ENCODE measurements around the gene POU4F2.

Gene POU4F2, protein sequence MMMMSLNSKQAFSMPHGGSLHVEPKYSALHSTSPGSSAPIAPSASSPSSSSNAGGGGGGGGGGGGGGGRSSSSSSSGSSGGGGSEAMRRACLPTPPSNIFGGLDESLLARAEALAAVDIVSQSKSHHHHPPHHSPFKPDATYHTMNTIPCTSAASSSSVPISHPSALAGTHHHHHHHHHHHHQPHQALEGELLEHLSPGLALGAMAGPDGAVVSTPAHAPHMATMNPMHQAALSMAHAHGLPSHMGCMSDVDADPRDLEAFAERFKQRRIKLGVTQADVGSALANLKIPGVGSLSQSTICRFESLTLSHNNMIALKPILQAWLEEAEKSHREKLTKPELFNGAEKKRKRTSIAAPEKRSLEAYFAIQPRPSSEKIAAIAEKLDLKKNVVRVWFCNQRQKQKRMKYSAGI

DNA sequence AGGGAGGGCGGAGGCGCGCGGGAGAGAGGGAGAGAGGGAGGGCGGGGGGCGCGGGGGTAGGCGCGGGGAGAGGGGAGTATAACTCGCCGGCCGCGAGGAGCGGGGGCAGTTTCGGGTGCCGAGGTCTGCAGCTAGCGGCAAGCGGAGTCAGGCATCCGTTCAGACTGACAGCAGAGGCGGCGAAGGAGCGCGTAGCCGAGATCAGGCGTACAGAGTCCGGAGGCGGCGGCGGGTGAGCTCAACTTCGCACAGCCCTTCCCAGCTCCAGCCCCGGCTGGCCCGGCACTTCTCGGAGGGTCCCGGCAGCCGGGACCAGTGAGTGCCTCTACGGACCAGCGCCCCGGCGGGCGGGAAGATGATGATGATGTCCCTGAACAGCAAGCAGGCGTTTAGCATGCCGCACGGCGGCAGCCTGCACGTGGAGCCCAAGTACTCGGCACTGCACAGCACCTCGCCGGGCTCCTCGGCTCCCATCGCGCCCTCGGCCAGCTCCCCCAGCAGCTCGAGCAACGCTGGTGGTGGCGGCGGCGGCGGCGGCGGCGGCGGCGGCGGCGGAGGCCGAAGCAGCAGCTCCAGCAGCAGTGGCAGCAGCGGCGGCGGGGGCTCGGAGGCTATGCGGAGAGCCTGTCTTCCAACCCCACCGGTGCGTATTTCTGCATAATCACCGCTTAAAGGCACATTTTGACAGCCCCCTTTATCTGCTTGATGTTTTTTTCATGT is at the start of gene POU4F2:
Gene POU4F2 (plus strand): TSS at position 108 of the 720 bp plus-strand sequence. CDS start 248 bp downstream, at position 356.
- no peak for DNase-seq (ENCODE audit: low read depth in 3 of 3)

DNA sequence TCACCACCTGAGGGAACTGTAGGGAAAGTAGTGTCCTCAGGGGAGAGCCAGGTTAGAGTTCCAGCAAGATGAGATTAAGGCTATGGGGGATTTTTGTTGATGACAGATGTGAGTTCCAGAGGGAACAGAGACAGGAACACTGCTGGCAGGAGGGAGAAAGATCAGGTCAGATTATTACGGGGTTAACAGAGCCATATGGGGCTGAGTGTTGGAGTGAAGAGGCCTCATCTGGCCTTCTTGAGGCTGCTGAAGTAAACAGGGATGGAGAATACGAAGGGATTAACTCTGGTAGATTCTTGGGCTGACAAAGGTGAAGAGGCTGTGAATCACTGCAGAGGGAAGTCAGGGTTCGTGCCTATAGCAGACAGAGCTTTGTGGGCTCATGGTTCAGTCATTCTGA is 47.9 kb upstream of the POU4F2 start:
- no peak for DNase-seq (ENCODE audit: low read depth in 3 of 3)

DNA sequence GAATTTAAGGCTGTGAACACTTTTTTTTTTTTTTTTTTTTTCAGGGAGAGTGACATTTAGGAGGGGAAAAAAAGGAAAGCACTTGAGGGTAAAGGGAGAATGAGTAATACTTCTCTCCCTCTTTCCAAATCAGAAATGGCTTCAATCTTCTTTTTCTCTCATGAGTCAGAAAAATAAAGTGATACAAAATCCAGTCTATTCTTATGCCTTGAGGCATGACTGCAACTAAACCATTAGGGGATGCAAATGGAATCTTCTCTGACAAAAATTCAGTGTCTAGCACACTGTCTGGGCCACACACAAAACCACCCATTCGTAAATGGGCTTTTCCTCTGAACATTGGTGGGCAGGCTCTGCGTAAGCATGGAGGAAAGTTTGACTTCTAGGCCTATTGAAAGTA is 46.7 kb upstream of the POU4F2 start:
- DNase-seq (ENCODE audit: low read depth in 3 of 3): no peak

DNA sequence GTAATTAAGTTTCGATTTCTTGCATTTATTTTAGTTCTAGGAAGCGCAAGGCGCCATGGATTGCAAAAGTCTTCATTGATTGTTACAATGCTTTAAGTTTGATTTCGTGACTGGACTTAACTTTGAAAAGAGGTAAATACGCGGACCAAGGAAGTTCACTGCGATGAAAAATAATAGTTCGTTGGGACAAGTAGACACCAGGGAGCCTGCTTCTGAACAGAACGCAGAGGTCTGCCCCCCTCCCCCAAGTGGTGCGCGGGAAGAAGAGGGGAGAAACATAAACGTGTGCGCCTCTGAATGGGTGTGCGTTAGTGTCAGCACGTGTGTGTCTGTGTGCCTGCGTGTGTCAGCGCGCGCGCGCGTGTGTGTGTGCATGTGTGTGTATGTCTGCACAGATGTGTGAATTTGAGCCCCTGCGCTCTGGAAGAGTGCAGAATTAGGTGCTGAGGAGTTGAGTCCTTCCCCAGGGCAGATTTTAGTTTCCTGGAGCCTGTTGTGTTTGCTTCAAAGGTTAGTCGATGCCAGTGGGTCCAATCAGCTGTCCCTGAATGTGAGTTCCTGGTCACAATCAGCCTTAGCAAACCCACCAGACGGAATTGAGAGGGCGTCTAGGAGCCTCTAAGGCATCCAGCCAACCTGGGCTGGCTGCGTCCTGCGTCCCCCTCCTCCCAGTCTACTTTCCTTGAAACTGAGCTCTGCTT is 5.8 kb upstream of the POU4F2 start:
- no peak for DNase-seq (ENCODE audit: low read depth in 3 of 3)

DNA sequence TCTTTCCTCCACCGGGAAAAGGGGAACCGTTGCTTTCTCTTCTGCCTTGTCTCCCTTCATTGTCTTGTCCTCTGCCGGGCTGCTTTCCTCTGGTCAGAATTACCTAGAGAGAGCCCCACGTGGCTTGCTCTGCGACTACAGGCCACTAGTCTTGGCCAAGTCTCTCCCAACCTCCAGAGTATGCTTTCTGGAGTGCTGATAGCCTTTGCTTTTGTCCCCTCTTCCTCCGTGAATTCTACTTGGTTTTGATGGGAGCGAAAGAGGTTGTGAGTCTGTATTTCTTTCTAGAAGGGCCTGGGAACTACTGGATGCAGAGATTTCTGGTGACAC is 5.3 kb upstream of the POU4F2 start:
- DNase-seq (ENCODE audit: low read depth in 3 of 3): no peak

DNA sequence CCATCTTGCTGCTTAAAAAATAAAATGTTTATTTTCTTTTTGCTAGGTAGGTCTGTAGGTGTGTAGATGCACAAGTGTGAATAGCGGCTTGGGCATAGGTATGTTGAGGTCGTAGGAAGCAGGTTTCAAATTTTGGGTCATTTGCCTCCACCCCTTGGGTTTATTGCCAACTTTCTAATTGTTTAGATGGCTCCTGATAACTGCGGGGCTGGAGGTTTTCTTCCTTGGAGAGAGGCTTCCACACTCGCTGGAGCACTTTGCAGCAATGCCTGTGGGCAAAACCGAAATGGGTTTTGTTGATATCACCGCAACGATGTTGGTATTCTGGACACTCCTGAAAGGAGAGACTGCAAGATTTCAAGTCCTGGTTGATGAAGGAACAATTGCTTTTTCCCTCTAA is 3.9 kb upstream of the POU4F2 start:
- DNase-seq (ENCODE audit: low read depth in 3 of 3): no peak

DNA sequence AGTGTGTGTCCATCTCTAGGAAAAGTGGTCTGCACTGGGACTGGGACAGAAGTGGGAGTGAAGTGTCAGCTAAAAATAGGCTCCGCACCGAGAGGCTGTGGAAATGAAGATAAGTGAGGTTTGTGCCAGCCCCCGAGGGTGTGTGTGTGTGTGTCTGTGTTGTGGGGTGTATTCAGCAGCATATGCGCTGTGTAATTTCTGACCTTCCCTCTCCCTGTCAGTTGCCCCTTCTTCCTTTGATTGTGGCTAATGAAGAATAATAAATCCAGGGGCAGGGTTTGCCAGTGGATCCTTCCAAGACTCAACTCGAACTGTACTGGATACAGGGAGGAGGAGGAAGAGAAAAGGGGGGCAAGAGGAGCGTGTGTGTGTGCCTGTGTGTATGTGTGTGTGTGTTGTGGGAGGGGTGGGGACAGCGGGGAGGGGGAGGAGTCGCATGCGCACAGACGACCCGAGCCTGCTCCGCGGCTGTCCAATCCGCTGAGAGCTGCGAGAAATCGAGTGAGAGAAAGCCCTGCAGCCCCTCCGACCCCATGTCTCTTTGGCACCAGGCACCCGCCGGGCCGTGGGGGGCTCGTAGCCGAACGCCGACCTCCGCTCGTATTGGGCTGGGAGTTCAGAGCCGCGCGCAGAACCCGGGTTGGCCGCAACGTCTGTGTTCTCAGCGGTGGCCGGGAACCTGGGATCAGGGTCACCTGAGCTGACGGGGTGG is 916 bp upstream of the POU4F2 start:
- DNase-seq (ENCODE audit: low read depth in 3 of 3): no peak

DNA sequence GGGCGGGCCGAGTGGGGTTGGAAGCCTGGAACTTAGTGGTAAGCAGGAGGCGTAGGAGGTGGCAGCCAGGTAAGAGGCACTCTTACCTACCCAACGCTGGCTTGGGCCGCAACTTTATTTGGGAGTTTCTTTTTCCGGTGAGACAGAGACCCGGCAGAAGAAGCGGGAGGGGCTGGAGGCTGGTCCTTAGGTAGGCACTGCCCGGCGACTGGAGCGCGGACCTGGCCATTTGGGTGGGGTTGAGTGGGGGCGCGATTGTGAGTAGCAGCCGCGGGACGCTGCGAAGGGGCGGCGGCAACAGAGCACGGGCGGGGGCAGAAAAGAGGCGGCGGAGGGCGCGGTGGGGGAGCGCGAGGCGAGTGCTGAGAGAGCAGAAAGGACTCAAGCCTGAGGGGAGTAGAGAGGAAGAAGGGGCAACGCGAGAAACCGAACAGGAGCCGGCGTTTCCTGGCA is 334 bp upstream of the POU4F2 start:
- DNase-seq (ENCODE audit: low read depth in 3 of 3): no peak

DNA sequence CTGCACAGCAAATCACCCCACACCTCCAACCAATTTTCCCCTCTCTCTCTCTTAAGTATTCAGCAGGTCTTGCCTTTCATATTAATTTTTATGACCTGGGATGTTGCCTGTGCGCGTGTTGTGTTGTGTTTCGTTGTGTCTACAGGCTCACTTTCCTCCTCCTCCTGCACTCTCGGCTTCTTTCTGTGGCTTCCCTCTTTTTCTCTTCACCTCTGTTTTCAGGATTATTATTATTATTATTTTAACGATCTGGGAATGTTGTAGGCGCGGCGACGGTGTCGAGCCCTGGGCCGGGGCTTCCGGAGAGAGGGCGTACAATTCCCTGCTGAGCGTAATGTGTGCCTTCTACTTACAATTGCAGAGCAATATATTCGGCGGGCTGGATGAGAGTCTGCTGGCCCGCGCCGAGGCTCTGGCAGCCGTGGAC is 826 bp downstream of the POU4F2 start:
- DNase-seq (ENCODE audit: low read depth in 3 of 3): no peak

DNA sequence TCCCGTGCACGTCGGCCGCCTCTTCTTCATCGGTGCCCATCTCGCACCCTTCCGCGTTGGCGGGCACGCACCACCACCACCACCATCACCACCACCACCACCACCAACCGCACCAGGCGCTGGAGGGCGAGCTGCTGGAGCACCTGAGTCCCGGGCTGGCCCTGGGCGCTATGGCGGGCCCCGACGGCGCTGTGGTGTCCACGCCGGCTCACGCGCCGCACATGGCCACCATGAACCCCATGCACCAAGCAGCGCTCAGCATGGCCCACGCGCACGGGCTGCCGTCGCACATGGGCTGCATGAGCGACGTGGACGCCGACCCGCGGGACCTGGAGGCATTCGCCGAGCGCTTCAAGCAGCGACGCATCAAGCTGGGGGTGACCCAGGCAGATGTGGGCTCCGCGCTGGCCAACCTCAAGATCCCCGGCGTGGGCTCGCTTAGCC is 1.4 kb downstream of the POU4F2 start:
- DNase-seq (ENCODE audit: low read depth in 3 of 3): no peak

DNA sequence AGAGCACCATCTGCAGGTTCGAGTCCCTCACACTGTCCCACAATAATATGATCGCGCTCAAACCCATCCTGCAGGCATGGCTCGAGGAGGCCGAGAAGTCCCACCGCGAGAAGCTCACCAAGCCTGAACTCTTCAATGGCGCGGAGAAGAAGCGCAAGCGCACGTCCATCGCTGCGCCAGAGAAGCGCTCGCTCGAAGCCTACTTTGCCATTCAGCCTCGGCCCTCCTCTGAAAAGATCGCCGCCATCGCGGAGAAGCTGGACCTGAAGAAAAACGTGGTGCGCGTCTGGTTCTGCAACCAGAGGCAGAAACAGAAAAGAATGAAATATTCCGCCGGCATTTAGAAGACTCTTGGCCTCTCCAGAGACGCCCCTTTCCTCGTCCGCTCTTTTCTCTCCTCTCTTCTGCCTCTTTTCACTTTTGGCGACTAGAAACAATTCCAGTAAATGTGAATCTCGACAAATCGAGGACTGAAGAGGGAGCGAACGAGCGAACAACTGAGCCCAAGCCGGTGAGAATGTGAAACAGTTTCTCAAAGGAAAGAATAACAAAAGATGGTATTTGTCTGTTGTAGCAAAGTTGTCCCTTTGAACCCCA is 1.9 kb downstream of the POU4F2 start:
- no peak for DNase-seq (ENCODE audit: low read depth in 3 of 3)

DNA sequence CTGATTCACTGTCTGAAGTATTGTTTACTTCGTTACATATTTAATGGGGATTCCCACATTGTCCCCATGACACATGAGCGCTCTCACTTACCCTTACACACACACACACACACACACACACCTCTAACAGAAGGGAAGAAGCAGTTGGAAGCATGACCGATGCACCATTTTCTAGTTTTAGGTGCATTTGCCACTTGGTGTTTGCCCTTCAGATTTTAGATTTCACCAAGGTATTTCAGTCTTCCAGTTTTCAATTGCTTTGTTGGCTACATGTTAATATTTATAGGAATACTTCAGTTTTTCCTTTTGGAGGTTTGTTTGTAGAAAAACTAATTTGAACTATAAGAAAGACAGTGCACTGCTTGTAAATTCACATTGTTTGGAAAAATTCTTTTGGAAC is 3.1 kb downstream of the POU4F2 start:
- no peak for DNase-seq (ENCODE audit: low read depth in 3 of 3)

DNA sequence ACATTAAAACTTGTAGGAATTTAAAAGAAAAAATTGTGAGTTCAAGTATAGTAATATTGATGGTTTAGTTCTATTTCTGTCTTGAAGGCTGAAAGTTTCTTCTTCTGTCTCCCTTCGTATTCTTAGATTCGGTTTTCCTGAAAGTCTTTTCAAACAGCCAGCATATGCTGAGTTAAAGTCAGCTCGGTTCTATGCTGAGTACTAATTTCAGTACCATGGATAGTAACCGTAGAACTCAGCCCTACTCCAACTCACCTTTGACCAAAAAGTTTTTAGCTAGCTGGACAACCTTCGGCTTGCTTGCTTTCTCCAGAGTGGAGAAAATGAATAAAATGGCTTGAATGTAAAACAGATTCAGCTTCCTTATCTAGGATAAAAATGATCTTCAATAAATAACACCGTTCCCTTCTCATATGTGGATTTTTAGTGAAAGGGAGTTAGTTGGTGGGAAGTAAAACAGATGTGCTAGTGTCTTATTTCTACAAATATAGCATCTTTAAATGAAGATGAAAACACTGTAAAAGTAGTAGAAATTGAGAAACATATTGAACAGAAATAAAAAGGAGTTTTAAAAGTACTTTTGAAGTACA is 5.2 kb downstream of the POU4F2 start:
- DNase-seq (ENCODE audit: low read depth in 3 of 3): no peak

DNA sequence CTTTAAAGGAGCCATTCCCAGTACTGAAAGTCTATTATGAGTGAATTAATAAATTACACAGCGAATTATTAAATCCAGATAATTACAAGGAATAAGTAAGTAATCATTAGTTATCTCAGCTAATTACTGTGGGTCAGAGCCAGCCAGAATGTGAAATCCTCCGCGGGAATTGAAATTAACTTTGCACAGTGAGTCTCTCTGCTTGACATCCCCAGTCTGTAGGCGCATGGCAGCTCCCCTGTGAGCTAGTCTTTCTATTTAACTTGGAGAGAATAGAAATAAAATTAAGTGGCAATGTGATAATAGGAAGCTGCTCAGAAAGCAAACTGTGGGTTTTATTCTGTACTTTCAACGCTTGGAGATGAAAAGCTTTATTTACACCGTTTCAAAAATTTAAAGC is 7.2 kb downstream of the POU4F2 start:
- DNase-seq (ENCODE audit: low read depth in 3 of 3): no peak

DNA sequence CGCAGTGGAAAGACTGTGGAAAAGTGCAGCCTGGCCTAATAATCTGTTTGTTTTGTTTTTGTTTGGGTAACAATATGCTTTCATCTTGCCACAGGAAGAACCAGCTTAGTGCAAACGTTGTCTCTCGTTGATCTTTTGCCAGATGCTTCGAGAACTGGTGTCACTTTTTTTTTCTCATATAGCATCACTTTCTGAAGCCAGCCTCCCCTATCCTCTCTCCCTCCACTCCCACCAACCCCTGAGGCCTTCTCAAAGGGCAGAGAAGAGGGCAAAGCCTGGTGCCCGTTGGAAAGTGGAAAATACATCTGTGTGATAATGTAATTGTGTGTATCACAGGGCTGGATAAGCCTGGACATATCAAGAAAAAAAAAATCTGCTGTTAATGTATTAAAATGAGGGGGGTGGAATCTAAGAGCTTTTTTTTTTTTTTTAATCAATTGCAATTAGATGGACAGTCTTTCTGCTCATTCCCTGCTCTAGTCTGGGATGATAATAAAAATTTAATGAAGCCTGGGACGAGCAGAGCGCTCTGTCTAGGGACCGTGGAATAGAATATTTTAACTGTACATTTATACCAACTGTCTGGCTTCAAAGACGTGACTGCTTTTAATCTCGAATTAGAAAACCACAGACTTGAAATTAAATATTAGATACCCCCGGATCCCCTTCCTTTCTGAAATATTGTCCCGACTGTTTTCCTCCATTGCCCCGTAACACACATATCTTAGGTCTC is 8.1 kb downstream of the POU4F2 start:
- no peak for DNase-seq (ENCODE audit: low read depth in 3 of 3)

DNA sequence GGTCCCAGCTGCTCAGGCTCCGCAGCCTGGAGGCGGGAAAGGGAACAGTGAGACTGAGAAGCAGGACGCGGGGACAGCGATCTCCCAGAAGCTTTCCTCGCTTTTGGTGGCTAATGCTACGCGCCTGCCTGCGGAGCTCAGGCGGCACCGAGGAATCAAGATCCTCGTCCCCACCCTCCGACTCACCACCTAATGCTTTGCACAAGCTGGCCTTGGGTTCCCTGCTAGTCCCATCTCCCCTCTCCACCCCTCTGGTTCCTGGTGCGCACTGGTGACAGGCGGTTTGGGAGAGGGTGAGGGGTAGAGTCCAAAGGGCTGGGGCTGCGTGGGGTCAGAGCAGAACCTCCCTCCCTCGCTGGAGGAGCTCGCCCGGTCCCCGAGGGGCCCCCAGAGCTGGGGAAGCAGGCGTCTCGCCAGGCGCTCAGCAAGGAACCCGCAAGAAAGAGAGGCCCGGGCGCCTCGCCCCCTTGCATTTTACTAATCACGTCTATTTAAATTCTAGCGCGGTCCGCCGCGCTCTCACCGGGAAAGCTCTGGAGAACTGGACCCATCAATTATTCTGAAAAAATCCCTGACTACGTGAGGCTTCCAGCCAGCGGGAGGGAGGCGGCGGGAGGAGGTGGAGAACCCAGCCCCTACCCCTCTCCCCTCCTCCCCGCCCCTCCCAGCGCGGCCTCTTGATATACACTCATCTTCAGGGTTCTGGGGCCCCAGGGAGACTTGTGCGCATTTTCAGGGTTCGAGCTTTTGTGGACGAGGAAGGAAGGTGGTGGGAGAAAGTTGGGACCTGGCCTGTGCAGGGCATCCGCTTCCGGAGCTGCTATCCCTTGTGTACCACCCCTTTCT is 9.1 kb downstream of the POU4F2 start:
- no peak for DNase-seq (ENCODE audit: low read depth in 3 of 3)

DNA sequence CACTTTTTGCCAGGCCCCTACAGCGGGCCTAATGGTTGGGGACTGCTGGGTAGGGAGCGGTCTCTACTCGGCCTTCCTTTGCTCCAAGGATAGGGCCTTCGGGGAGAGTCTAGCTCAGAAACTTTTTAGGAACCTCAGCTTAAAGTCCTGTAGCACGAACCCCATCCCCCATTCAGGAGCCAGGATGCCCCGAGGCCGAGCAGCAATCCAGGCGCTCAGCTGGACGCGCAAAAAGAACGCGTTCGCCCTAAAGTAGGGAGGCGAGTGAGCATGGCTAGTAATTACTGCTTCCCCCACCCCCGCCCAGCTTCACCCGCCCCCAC is 9.7 kb downstream of the POU4F2 start:
- no peak for DNase-seq (ENCODE audit: low read depth in 3 of 3)

DNA sequence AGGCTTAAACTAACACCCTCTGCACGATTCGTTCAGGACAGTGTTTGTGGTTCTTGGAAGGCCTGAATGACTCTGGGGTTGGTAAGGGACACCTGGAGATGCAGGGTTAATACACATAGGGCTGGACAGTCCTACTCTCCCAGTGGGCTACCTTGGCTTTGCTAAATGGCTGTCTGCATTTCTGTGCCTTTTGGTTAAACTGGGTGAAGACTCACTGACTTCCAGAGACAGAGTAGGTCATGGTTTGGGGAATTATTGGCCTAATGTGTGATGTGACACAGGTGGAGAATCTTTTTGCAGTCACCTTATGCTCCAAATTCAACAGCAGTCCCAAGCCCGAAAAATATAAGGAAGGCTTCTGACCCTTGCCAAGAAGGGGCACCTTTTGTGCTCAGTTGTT is 10.5 kb downstream of the POU4F2 start:
- no peak for DNase-seq (ENCODE audit: low read depth in 3 of 3)

DNA sequence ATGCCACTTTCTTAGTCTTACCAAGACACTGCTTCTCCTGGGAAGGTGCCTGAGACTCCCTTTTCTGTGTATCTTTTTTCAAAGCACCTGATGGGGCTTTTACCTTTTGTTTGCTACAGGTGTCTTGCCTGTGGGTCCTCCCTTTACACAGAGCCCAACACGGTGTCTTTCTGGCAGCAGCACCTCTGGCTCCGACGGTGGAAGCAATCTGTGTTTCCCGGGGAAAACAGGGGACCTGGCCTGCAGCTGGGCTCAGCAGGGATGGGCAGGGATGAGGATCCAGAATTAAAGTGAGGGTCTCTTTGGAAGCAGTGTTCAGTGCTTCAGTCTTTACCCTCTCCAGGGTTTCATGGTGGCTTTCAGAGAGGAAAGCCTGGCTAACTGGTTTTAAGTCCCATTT is 11.3 kb downstream of the POU4F2 start:
- DNase-seq (ENCODE audit: low read depth in 3 of 3): no peak
